ENCODE data around the gene RETREG1.

GRCh38 chr5:16617274-16617968, 624 bp upstream of the RETREG1 start:
- TF ChIP-seq CTCF (conservative IDR thresholded peaks at IDR 0.05) (no peak), ZFX (IDR thresholded peaks at IDR 0.05) (no peak)

Measured in C4-2B (cell line).